Epidermal melanocyte (primary cell): ENCODE measurements around the gene SHISA4.
"Not testable (repeated sequence)": the region's sequence is repeated elsewhere in the genome, so short reads cannot be mapped to it uniquely, and the experiment has no call there.

Experiments
- DNase-seq: peaks from one replicate; pipeline ENCODE4 v3.0.0; 2011; ENCODE audit warnings: low spot score; ENCODE audit not compliant: insufficient read length

The SHISA4 gene, protein sequence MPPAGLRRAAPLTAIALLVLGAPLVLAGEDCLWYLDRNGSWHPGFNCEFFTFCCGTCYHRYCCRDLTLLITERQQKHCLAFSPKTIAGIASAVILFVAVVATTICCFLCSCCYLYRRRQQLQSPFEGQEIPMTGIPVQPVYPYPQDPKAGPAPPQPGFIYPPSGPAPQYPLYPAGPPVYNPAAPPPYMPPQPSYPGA

DNA sequence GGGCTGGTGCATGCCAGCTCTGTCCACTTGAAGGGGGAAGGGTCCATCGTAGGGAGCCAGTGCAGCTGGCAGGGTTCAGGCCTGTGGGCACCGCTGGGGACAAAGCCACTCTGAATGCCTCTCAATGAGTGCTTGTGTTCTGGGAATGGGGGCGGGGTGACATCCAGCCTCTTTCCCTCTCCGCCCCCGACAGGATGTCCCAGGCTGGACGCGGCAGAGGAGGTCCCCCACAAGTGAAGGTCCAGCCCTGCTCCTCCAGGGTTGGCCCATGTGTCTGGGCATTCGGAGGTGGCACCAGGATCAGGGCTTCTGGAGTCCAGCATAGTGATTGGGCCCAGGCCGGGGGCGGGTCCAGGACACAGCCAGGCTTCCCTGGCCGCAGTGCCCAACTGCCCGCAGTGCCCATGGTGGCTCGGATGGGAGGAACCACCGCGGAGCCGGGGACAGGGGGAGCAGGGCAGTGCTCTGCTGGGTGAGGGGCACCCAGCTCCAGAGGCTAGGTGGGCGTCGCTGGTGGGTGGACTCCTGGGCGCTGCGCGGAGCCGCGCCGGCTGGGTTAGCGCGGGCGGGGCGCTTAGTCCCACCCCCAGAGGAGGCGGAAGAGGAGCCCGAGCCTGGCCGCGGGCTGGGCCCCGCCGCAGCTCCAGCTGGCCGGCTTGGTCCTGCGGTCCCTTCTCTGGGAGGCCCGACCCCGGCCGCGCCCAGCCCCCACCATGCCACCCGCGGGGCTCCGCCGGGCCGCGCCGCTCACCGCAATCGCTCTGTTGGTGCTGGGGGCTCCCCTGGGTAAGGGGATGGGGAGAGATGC lies at the start of gene SHISA4:
TSS of gene SHISA4 (plus strand) at position 617 of the 808 bp plus-strand sequence. CDS start at position 714, 97 bp downstream.
- DNase-seq = peak; percentile 89

DNA sequence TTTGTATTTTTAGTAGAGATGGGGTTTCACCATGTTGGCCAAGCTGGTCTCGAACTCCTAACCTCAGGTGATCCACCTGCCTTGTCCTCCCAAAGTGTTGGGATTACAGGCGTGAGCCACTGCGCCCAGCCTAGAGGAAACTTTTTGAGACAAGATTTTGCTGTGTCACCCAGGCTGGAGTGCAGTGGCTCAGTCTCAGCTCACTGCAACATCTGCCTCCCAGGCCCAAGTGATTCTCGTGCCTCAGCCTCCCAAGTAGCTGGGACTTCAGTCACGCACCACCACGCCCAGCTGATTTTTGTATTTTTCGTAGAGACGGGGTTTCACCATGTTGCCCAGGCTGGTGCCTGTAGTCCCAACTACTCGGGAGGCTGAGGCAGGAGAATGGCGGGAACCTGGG lies 49.6 kb upstream of the SHISA4 start:
- not testable (repeated sequence) for DNase-seq

DNA sequence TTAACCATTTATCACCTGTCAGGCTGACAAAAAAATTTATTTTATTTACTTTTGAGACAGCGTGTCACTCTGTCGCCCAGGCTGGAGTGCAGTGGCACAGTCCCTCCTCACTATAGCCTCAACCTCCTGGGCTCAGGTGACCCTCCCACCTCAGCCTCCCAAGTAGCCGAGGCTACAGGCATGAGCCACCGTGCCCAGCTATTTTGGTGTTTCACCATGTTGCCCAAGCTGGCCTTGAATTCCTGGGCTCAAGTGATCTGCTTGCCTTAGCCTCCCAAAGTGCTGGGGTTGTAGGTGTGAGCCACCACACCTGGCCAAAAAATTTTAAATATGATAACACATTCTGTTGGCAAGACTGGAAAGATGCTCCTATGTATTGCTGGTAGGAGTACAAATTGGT lies 48.6 kb upstream of the SHISA4 start:
- DNase-seq = no peak

DNA sequence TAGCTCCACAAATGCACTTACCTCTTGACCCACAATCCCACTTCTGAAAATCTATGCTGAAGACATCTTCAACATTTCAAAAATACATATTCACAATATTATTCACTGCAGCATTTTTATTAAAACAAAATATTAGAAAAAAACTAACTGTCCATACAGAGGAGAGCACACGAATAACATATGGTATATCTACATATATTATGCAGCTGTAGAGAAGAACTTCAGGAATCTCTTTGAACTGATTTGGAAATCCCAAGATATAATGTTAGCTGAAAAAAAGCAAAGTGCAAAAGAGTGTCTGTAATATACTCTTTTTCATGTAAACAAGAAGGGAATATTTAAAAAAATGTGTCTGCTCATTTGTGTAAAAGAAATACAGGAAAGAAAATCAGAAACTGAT lies 48.2 kb upstream of the SHISA4 start:
- DNase-seq = no peak

DNA sequence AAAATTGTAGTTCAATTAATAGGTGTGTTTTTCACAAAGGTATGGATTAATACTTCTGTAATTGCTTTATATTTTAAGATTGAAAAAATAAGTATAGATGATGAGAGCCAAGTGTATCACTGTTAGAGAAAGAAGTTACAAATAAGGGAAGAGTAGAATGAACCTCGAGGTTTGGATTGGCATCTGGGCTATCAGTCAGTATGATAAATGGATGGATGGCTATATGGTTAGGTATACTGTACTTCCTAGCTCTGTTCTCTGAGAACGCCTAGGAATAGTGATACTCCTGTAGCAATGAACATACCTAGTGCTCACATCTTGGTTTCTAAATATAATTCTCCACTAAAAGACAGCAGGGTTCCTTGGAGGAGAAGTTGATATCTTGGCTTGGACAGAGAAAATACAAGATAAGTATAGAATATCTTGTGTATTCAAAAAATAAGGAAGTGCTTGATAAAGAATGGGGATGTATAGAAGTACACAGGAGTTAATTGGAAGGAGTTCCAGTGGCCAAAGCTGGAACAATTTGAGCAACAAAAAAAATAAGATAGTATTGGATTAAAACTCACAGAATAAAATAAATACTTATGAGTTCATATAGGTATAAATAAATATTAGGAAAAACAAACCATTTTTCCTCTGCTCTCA lies 47.3 kb upstream of the SHISA4 start:
- no peak for DNase-seq

DNA sequence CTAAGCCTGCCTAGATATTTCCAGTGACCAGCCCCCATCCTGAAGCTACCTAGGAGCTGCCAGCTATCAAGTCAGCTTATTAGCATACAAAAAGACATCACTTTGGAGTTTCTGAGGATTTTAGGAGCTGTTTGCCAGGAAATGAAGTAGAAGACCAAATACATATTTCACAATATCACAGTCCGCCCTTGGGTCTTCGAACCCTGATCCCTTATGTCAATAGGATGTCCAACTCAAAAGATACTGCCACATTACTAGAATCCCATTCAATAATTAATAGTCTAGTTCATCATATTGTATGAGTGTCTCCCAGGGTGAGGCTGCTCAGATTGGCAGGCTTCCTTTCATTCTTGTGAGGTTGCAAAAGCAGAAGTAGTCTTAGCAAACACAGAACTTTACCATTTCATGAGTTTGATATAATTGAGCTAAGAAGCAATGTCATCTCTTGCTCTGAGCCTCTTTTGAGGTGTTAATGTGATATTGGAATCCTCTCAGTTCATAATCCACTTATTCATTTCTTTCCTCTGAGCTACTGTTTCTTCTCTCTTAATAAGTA lies 46.1 kb upstream of the SHISA4 start:
- no peak for DNase-seq

DNA sequence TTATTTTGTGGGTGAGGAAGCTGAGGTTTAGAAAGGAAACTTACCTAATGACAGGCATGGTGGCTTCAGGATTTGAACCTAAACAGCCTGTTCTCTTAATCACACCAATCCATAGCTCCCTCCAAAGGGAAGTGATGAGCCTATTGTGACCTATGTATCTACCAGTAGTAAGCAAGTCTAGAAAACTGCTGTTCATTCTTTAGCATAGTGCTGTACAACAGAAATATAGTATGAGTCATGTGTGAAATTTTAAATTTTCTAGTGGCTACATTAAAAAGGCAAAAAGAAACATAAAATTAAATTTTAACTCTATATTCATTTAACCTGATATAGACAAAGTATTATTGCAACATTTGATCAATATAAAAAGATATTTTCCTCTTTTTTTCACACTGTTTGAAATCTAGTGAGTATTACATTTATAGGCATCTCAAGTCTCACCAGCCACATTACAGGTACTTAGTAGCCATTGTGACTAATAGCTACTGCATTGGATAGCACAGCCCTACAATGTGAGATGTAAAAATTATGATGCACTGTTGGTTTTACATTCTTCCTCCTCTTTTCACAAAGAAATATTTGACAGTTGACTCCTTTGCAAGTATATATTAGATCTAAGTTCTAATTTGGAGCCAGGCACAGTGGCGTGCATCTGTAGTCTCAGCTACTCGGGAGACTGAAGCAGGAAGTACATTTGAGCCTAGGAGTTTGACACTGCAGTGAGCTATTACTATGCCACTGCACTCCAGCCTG lies 43.2 kb upstream of the SHISA4 start:
- no peak for DNase-seq

DNA sequence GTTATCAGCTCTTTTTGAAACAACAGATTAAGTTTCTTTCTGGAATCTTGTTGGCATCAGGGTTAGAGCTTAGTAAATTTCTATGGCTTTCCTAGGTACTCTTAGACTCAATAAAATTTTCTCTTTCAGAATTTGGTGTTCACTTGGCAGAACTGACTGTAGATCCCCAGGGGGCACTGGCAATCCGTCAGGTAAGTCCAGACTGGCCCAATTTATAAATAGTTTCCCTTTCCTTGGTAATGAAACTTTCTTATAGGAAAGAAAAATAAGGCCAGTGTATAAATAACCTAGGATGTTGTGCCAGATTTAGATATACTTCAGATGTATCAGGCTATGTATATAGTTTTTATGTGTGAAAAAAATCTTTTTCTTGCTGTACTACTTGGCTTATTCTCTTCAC lies 41.5 kb upstream of the SHISA4 start:
- DNase-seq = no peak

DNA sequence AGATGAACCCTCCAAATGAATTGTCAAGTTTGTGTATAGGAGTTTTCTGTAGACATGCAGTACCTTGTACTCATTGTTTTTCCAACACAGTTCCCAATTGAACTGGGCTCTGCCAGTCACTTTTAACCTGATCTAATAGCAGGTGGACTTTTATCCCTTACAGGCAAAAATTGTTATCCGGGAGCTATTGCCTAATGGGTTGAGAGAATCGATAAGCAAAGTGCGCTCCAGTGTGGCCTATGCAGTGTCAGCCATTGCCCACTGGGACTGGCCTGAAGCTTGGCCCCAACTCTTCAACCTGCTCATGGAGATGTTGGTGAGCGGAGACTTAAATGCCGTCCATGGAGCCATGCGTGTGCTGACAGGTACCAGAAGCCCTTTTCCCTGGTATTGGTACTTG lies 40.5 kb upstream of the SHISA4 start:
- no peak for DNase-seq

DNA sequence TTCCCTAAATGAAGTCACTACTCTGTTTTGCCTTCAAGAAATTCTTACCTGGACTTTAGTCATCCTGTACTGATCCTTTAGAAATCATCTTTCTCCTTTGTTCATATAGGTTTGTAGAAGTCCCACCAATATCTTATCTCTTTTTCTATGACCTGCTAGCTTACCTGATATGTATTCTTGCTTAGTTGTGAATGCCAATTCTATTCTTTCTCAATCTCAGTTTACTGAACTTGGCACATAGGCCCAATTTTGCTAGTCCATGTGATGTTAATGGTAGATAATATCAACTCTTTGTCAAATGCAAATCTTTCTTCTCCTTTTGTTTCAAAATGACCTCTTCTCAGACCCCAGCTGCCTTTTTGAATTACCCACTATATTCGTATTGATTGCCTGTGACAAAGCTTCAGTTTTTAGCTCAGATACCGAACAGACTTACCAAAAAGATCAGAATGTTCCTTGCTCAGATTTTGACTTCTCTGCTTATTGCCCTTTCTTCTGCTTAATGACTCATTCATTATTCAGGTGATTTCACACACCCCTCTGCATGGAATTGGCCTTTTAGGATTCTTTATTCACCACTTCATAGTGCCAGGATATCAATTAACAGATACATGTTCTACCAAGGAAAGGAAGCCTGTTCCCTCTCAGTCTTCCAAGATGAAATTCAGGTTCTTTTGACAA lies 39.2 kb upstream of the SHISA4 start:
- no peak for DNase-seq

DNA sequence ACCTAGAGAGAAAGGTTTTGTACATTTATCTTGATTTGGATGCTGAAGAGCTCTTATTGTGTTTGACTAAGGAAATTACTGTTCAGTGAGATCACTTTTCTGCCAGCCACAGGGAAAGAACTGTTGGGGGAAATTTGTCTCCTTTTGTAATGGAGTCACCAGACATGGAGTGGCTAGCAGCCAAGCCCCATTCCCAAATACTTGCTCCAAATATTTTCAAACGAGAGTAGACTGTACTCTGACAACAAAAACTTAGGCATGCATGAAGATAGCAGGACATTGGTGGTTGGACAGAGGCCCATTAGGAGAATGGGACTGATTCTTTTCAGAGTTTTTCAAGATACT lies 38.7 kb upstream of the SHISA4 start:
- DNase-seq = no peak

DNA sequence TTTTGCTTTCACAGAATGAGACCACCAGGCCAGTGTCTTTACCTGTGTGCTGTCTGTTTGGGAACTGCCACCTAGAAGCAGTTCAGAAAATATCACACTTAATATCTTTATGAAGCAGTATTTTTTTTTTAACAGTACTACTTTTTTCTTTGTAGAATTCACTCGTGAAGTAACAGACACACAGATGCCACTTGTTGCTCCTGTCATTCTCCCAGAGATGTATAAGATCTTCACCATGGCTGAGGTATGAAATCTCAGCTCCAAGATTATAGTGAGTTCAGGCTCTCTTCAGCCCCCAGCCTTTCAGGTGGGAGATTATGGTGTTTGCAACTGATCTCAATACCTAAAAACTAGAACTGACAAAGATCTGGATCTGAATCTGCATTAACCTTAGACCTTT lies 36.7 kb upstream of the SHISA4 start:
- DNase-seq = no peak

DNA sequence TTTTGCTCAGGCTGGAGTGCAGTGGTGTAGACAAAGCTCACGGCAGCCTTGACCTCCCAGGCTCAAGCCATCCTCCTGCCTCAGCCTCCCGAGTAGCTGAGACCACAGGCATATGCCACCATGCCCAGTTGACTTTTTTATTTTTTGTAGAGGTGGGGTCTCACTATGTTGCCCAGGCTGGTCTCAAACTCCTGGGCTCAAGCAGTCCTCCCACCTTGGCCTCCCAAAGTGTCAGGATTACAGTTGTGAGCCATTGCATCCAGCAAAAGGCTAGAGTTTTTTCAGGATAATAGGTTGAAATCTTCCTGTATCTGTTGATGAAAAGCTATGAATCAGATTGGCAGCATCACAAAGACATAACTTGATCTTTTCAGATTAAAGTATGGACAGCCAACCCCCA lies 32.0 kb upstream of the SHISA4 start:
- not testable (repeated sequence) for DNase-seq

DNA sequence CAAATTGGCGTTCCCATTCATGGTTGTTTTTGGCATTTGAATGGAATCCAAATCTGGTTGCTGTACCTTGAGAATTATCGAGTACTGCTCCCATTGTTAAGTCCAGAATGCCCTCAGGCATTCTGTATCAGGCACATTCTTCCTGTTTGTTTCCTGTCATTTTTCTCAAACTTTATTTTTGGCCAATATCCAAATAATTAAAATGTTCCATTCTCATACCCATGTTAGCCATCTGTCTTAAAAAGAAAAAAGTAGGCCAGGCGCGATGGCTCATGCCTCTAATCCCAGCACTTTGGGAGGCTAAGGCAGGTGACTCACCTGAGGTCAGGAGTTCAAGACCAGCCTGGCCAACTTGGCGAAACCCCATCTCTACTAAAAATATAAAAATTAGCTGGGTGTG lies 29.3 kb upstream of the SHISA4 start:
- no peak for DNase-seq

DNA sequence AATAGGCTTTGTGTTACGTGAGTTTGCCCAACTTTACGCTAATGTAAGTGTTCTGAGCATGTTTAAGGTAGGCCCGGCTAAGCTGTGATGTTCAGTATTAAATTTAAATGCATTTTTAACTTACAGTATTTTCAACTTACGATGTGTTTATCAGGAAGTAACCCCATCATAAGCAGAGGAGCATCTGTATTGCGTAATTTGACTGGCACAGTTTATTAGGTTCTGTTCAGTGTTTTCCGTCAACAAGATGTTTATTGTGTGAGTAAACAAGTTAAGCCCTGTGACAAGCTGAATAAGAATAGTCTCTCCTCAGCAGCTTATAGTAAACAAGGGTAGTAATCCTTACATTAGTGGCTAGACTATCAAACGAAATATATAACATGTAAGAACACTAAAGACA lies 27.2 kb upstream of the SHISA4 start:
- DNase-seq = no peak

DNA sequence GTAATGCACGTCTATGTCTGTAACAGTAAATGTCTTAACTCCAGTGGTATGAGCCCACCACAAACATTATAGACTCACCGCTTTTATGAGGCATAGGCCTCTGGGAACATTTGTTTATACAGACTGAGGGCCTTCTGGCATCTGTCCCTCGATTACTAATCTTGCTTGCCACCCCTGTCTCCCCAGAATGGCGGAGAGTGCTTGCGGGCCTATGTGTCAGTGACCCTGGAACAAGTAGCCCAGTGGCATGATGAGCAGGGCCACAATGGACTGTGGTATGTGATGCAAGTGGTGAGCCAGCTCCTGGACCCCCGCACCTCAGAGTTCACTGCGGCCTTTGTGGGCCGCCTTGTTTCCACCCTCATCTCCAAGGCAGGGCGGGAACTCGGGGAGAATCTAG lies 18.3 kb upstream of the SHISA4 start:
- DNase-seq = no peak

DNA sequence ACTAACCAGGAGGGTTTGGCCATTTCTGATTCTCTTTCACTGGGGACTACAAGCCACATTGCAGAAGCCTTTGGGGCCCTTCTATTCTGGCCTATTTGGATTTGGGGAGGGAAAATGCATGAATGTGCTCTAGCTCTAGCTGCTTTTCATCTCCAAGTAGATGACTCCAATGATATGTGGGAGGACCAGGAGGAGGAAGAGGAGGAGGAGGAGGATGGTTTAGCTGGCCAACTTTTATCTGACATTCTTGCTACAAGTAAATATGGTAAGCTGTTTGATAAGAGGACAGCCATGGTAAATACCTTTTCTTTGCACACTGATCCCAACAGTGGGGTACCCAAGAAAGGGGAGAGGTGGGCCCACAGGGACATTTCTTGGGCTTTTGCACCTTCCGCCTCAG lies 14.0 kb upstream of the SHISA4 start:
- DNase-seq = no peak

DNA sequence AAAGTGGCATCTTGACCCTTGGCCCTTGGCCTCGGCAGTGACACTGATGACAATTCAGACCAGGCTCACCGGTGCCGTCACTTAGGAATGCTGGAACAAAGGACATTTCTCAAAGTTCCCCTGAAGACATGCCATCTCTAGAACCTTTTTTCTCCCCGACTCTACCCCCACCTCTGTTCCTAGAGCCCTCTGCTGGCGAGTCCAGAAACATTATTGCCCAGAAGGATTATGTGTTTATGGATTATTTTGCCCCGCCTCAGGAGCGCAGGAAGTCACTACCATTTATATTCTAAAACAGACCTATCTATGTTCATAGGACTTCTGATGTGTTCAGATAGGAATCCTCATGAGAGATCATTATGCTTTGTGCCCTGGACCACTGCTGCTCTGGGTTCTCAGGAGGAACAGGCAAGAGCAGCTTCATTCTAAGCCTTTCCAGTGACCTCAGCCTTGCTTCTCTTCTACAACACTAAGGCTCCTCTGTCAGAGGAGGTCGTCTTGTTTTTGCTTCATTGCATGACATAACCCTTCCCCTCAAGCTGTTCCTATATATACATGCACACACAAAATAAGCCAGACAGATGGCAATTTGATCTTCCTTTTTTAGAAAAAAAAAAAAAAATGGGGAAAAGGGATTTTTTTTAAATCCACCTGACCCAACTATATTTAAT lies 12.4 kb upstream of the SHISA4 start:
- no peak for DNase-seq

DNA sequence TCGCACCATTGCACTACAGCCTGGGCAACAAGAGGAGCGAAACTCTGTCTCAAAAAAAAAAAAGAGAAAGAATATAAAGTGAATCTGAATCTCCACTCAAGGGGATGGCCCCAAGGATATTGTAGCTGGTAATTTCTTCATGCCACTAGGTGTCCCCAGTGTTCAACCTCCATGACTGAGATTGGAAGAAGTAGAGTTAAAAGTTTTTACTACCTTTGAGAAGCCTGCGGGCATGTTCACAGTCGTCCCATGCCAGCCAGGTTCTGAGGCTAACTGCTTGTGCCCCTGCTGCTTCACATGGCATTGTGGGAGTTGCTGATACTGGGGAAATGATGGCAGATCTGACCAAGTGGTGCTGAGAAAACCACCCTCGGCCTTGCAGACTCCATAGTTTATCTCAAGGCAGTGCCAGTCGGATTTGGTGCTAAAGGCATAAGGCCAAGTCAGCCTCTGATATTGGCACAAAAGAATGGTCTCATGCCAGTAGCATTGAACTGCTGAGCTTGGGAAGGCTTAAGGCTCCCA lies 10.8 kb upstream of the SHISA4 start:
- no peak for DNase-seq

DNA sequence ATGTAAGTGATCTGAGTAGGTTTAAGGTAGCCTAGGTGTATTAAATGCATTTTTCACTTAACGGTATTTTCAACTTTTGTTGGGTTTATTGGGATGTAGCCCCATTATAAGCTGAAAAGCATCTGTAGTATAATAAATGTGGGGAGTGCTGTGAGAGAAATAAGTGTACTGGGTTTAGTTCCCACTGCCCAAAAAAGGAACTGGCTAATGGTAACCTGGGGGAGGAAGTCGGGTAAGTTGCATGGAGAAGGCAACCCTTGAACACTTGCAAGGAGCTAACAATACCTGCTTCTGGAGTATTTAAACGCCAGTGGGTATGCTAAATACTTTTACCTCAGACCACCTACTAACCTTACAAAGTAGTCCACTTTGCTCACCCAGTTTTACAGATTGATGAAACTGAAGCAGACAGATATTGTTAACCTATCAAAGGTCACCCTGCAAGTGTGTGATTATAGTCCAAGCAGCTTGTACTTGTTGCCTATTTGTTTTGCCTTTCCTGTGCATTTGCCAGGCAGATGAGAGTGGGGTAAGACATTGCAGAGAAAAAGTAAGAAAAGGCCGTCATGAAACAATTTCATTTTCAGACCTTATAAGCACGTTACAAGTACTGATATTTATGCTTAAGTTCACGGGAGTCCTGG lies 7.6 kb upstream of the SHISA4 start:
- DNase-seq = no peak
